ENCODE results near the gene MAPK10. TPM values are rescaled to one million over a fixed set of nuclear protein-coding genes. Genes with fewer than 3 reads are reported as not detected.

Gene MAPK10
- total RNA-seq, 1 donor from 2014 or later: 8.9 TPM

GRCh38 chr4:86107112-86107511, 252.7 kb downstream of the MAPK10 start:
- Histone ChIP-seq H3K4me3 (ENCODE audit: low read length in 3 of 3) (no peak overlapping the region), H3K9ac (ENCODE audit: low read depth in 1 of 3, low read length in 3 of 3) (no peak overlapping the region), H3K27me3 (ENCODE audit: control insufficient read depth in 3 of 3, insufficient read depth in 3 of 3, low read length in 3 of 3) (no peaks in the 10 kb centered on the region), H3K36me3 (ENCODE audit: control insufficient read depth in 3 of 3, insufficient read depth in 3 of 3, low read length in 3 of 3) (no peaks in the 10 kb centered on the region), H3K4me1 (ENCODE audit: control insufficient read depth in 3 of 3, insufficient read depth in 3 of 3, low read length in 3 of 3) (no peaks in the 10 kb centered on the region), H3K9me3 (ENCODE audit: control insufficient read depth in 3 of 3, low read length in 3 of 3) (no peaks in the 10 kb centered on the region), H3K27ac (ENCODE audit: low read depth, low read length) (no peak overlapping the region)

GRCh38 chr4:86106475-86106874, 253.4 kb downstream of the MAPK10 start:
- no peaks in the 10 kb centered on the region for H3K27me3 ChIP-seq (ENCODE audit: control insufficient read depth in 3 of 3, insufficient read depth in 3 of 3, low read length in 3 of 3)
- no peaks in the 10 kb centered on the region for H3K4me1 ChIP-seq (ENCODE audit: control insufficient read depth in 3 of 3, insufficient read depth in 3 of 3, low read length in 3 of 3)
- no peak overlapping the region for H3K27ac ChIP-seq (ENCODE audit: low read depth, low read length)
- H3K9ac ChIP-seq (ENCODE audit: low read depth in 1 of 3, low read length in 3 of 3): no peak overlapping the region
- H3K9me3 ChIP-seq (ENCODE audit: control insufficient read depth in 3 of 3, low read length in 3 of 3): no peaks in the 10 kb centered on the region
- H3K36me3 ChIP-seq (ENCODE audit: control insufficient read depth in 3 of 3, insufficient read depth in 3 of 3, low read length in 3 of 3): no peaks in the 10 kb centered on the region
- no peak overlapping the region for H3K4me3 ChIP-seq (ENCODE audit: low read length in 3 of 3)

GRCh38 chr4:86101841-86102240, 258.0 kb downstream of the MAPK10 start:
- Histone ChIP-seq H3K4me1 (ENCODE audit: control insufficient read depth in 3 of 3, insufficient read depth in 3 of 3, low read length in 3 of 3) (no peaks in the 10 kb centered on the region), H3K27me3 (ENCODE audit: control insufficient read depth in 3 of 3, insufficient read depth in 3 of 3, low read length in 3 of 3) (no peaks in the 10 kb centered on the region), H3K4me3 (ENCODE audit: low read length in 3 of 3) (no peak overlapping the region), H3K9me3 (ENCODE audit: control insufficient read depth in 3 of 3, low read length in 3 of 3) (no peaks in the 10 kb centered on the region), H3K27ac (ENCODE audit: low read depth, low read length) (no peak overlapping the region), H3K36me3 (ENCODE audit: control insufficient read depth in 3 of 3, insufficient read depth in 3 of 3, low read length in 3 of 3) (no peaks in the 10 kb centered on the region), H3K9ac (ENCODE audit: low read depth in 1 of 3, low read length in 3 of 3) (no peak overlapping the region)

- Histone ChIP-seq H3K27me3 (ENCODE audit: control insufficient read depth in 3 of 3, insufficient read depth in 3 of 3, low read length in 3 of 3) (no peaks in the 10 kb centered on the region), H3K36me3 (ENCODE audit: control insufficient read depth in 3 of 3, insufficient read depth in 3 of 3, low read length in 3 of 3) (no peaks in the 10 kb centered on the region), H3K4me1 (ENCODE audit: control insufficient read depth in 3 of 3, insufficient read depth in 3 of 3, low read length in 3 of 3) (no peaks in the 10 kb centered on the region), H3K4me3 (ENCODE audit: low read length in 3 of 3) (no peak overlapping the region), H3K9ac (ENCODE audit: low read depth in 1 of 3, low read length in 3 of 3) (no peak overlapping the region), H3K9me3 (ENCODE audit: control insufficient read depth in 3 of 3, low read length in 3 of 3) (no peaks in the 10 kb centered on the region), H3K27ac (ENCODE audit: low read depth, low read length) (no peak overlapping the region)
Measured at GRCh38 chr4:86101410-86101809, 258.4 kb downstream of the MAPK10 start.

GRCh38 chr4:86100539-86101215, 259.2 kb downstream of the MAPK10 start:
- Histone ChIP-seq H3K9ac (ENCODE audit: low read depth in 1 of 3, low read length in 3 of 3) (no peak overlapping the region), H3K27me3 (ENCODE audit: control insufficient read depth in 3 of 3, insufficient read depth in 3 of 3, low read length in 3 of 3) (no peaks in the 10 kb centered on the region), H3K36me3 (ENCODE audit: control insufficient read depth in 3 of 3, insufficient read depth in 3 of 3, low read length in 3 of 3) (no peaks in the 10 kb centered on the region), H3K9me3 (ENCODE audit: control insufficient read depth in 3 of 3, low read length in 3 of 3) (no peaks in the 10 kb centered on the region), H3K4me1 (ENCODE audit: control insufficient read depth in 3 of 3, insufficient read depth in 3 of 3, low read length in 3 of 3) (no peaks in the 10 kb centered on the region), H3K27ac (ENCODE audit: low read depth, low read length) (no peak overlapping the region), H3K4me3 (ENCODE audit: low read length in 3 of 3) (no peak overlapping the region)

GRCh38 chr4:86099348-86099747, 260.5 kb downstream of the MAPK10 start:
- Histone ChIP-seq H3K36me3 (ENCODE audit: control insufficient read depth in 3 of 3, insufficient read depth in 3 of 3, low read length in 3 of 3) (no peaks in the 10 kb centered on the region), H3K27me3 (ENCODE audit: control insufficient read depth in 3 of 3, insufficient read depth in 3 of 3, low read length in 3 of 3) (no peaks in the 10 kb centered on the region), H3K4me3 (ENCODE audit: low read length in 3 of 3) (no peak overlapping the region), H3K27ac (ENCODE audit: low read depth, low read length) (no peak overlapping the region), H3K9me3 (ENCODE audit: control insufficient read depth in 3 of 3, low read length in 3 of 3) (no peaks in the 10 kb centered on the region), H3K4me1 (ENCODE audit: control insufficient read depth in 3 of 3, insufficient read depth in 3 of 3, low read length in 3 of 3) (no peaks in the 10 kb centered on the region), H3K9ac (ENCODE audit: low read depth in 1 of 3, low read length in 3 of 3) (no peak overlapping the region)

GRCh38 chr4:86098691-86099090, 261.2 kb downstream of the MAPK10 start:
- Histone ChIP-seq H3K36me3 (ENCODE audit: control insufficient read depth in 3 of 3, insufficient read depth in 3 of 3, low read length in 3 of 3) (no peaks in the 10 kb centered on the region), H3K4me1 (ENCODE audit: control insufficient read depth in 3 of 3, insufficient read depth in 3 of 3, low read length in 3 of 3) (no peaks in the 10 kb centered on the region), H3K9me3 (ENCODE audit: control insufficient read depth in 3 of 3, low read length in 3 of 3) (no peaks in the 10 kb centered on the region), H3K9ac (ENCODE audit: low read depth in 1 of 3, low read length in 3 of 3) (no peak overlapping the region), H3K4me3 (ENCODE audit: low read length in 3 of 3) (no peak overlapping the region), H3K27me3 (ENCODE audit: control insufficient read depth in 3 of 3, insufficient read depth in 3 of 3, low read length in 3 of 3) (no peaks in the 10 kb centered on the region), H3K27ac (ENCODE audit: low read depth, low read length) (no peak overlapping the region)

- no peaks in the 10 kb centered on the region for H3K27me3 ChIP-seq (ENCODE audit: control insufficient read depth in 3 of 3, insufficient read depth in 3 of 3, low read length in 3 of 3)
- H3K4me3 ChIP-seq (ENCODE audit: low read length in 3 of 3): no peak overlapping the region
Measured at GRCh38 chr4:86096373-86096772, 263.5 kb downstream of the MAPK10 start.

GRCh38 chr4:86092684-86093083, 267.2 kb downstream of the MAPK10 start:
- no peak overlapping the region for H3K4me3 ChIP-seq (ENCODE audit: low read length in 3 of 3)
- H3K9ac ChIP-seq (ENCODE audit: low read depth in 1 of 3, low read length in 3 of 3): no peak overlapping the region
- no peak overlapping the region for H3K27ac ChIP-seq (ENCODE audit: low read depth, low read length)
- H3K4me1 ChIP-seq (ENCODE audit: control insufficient read depth in 3 of 3, insufficient read depth in 3 of 3, low read length in 3 of 3): no peaks in the 10 kb centered on the region
- no peaks in the 10 kb centered on the region for H3K36me3 ChIP-seq (ENCODE audit: control insufficient read depth in 3 of 3, insufficient read depth in 3 of 3, low read length in 3 of 3)
- no peaks in the 10 kb centered on the region for H3K27me3 ChIP-seq (ENCODE audit: control insufficient read depth in 3 of 3, insufficient read depth in 3 of 3, low read length in 3 of 3)
- H3K9me3 ChIP-seq (ENCODE audit: control insufficient read depth in 3 of 3, low read length in 3 of 3): no peaks in the 10 kb centered on the region

More at GRCh38 chr4:86096373-86096772, 263.5 kb downstream of the MAPK10 start:
- Histone ChIP-seq H3K4me1 (ENCODE audit: control insufficient read depth in 3 of 3, insufficient read depth in 3 of 3, low read length in 3 of 3) (no peaks in the 10 kb centered on the region), H3K9ac (ENCODE audit: low read depth in 1 of 3, low read length in 3 of 3) (no peak overlapping the region), H3K27ac (ENCODE audit: low read depth, low read length) (no peak overlapping the region), H3K36me3 (ENCODE audit: control insufficient read depth in 3 of 3, insufficient read depth in 3 of 3, low read length in 3 of 3) (no peaks in the 10 kb centered on the region), H3K9me3 (ENCODE audit: control insufficient read depth in 3 of 3, low read length in 3 of 3) (no peaks in the 10 kb centered on the region)

GRCh38 chr4:86091201-86091600, 268.7 kb downstream of the MAPK10 start:
- H3K9ac ChIP-seq (ENCODE audit: low read depth in 1 of 3, low read length in 3 of 3): no peak overlapping the region
- no peak overlapping the region for H3K4me3 ChIP-seq (ENCODE audit: low read length in 3 of 3)
- H3K27me3 ChIP-seq (ENCODE audit: control insufficient read depth in 3 of 3, insufficient read depth in 3 of 3, low read length in 3 of 3): no peaks in the 10 kb centered on the region
- H3K27ac ChIP-seq (ENCODE audit: low read depth, low read length): no peak overlapping the region
- no peaks in the 10 kb centered on the region for H3K9me3 ChIP-seq (ENCODE audit: control insufficient read depth in 3 of 3, low read length in 3 of 3)
- H3K4me1 ChIP-seq (ENCODE audit: control insufficient read depth in 3 of 3, insufficient read depth in 3 of 3, low read length in 3 of 3): no peaks in the 10 kb centered on the region
- H3K36me3 ChIP-seq (ENCODE audit: control insufficient read depth in 3 of 3, insufficient read depth in 3 of 3, low read length in 3 of 3): no peaks in the 10 kb centered on the region
